GM18873 (cell line): ENCODE data around the gene MED20.

Experiments
- ATAC-seq: cut with Tn5 transposase; IDR thresholded peaks from one replicate; pipeline ENCODE4 v1.9.1; 2021; ENCODE audit warnings: mild to moderate bottlenecking, moderate library complexity, moderate number of reproducible peaks; ENCODE audit not compliant: unreplicated experiment, low FRiP score

Gene MED20

GRCh38 chr6:41914869-41915530 lies 5.9 kb downstream of the MED20 start:
- no peak for ATAC-seq

GRCh38 chr6:41914343-41914742 lies 6.6 kb downstream of the MED20 start:
- ATAC-seq: no peak

GRCh38 chr6:41909727-41910126 lies 11.2 kb downstream of the MED20 start:
- no peak for ATAC-seq

GRCh38 chr6:41901882-41902519 lies 18.9 kb downstream of the MED20 start:
- ATAC-seq: no peak

GRCh38 chr6:41900861-41901260 lies 20.1 kb downstream of the MED20 start:
- no peak for ATAC-seq

GRCh38 chr6:41896281-41896680 lies 24.7 kb downstream of the MED20 start:
- no peak for ATAC-seq

- ATAC-seq: peak; percentile 62
Observed at GRCh38 chr6:41895300-41896233, 25.4 kb downstream of the MED20 start, which contains the start of gene USP49. USP49 (minus strand) TSS chr6:41895375; CDS start chr6:41806983, 88,392 bp downstream.

GRCh38 chr6:41894366-41895299 lies 26.3 kb downstream of the MED20 start:
- peak; percentile 19 for ATAC-seq

GRCh38 chr6:41892921-41893564 lies 27.9 kb downstream of the MED20 start:
- no peak for ATAC-seq

GRCh38 chr6:41887331-41887751 lies 33.6 kb downstream of the MED20 start:
- ATAC-seq: no peak

- no peak for ATAC-seq
Observed at GRCh38 chr6:41885930-41886329, 35.0 kb downstream of the MED20 start.

- ATAC-seq: no peak
Observed at GRCh38 chr6:41884957-41885356, 36.0 kb downstream of the MED20 start.

- ATAC-seq: no peak
Observed at GRCh38 chr6:41881506-41881905, 39.4 kb downstream of the MED20 start.

GRCh38 chr6:41878961-41879405 lies 42.0 kb downstream of the MED20 start:
- ATAC-seq: no peak

- no peak for ATAC-seq
Observed at GRCh38 chr6:41878246-41878645, 42.7 kb downstream of the MED20 start.

- ATAC-seq: no peak
Observed at GRCh38 chr6:41877051-41877680, 43.8 kb downstream of the MED20 start.

- ATAC-seq: no peak
Observed at GRCh38 chr6:41874741-41875140, 46.2 kb downstream of the MED20 start.

GRCh38 chr6:41872147-41872546 lies 48.8 kb downstream of the MED20 start:
- ATAC-seq: no peak

- no peak for ATAC-seq
Observed at GRCh38 chr6:41871691-41872090, 49.2 kb downstream of the MED20 start.
